Measurements from ENCODE around the gene CREB3L1.

Gene CREB3L1

DNA sequence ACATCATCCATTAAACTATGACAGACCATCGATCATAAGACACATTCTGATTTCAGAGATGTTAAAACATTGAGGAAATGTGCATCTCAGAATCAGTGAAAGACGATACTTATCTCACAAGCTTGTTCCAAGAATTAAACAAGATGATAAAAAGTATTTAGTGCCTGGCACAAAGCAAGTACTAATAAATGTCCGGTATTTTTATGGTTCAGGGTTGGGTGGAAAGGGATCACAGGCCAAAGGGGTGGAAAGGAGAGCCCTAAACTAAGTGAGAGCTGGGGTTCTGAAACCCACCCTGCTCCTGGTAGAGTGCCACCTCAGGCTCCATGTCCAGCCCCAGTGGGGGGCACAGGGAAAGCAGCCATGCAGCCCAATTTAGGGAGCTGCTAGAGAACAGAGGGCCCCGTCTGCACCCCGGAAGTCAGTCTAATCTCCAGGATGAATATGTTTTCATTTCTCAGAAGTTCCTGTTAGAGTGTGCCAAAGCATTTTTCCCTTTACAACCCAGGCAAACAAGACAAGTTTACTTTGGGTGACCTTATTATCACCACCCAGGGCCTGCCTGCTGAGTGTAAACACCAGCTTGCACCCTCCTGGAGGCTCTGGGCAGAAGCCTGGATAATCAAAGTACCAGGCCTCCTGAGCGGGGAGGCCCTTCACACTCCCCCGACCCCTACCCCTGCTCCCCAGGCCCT, 3.8 kb upstream of the CREB3L1 start:
- DNase-seq (ENCODE audit: low read depth in 2 of 2), result no peak

DNA sequence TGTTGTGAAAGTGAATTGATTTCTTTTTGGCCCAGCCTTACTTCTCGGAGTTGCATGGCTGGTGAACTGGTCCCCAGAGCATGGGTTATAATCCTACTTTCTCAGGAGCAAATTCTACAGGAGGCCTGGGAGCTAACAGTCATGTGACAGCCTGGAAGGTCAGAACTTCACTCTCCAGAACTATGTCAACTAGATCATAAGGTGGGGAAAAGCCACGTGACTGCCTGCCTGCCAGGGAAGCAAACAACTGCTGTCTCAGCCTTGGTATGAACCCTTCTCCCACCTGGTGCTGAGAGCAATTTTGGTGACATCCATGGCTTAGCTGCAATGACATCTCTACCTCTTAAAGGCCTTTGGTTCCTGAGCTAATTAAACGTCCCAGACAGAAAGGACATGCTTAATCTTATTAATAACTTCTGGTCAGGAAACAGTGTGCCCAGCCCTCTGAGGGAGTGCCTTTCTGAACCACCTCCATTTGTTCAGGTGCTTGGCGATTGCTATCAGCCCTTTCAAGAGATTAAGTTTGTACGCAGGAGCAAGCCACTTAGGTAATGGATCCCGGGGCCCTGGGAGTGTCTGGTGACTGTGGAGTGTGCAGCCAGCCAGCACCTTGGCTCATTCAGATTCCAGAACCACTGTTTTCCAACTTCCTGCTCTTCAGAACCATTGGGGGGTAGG, 1.4 kb upstream of the CREB3L1 start:
- DNase-seq (ENCODE audit: low read depth in 2 of 2), result no peak

DNA sequence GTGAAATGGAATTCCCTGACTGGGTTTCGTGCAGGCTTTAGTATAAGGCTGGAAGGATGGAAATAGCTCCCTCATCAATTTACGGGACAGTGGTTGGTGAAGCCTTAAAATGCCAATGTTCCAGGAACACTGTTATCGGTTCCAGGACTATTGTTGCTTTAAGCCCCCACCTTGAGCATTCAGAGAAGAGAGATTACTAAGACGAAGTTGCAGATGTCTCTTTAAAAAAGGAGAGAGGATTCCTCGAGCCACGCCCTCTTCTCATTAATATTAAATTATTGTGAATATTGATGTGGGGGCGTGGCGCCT, 195 bp upstream of the CREB3L1 start:
- no peak for DNase-seq (ENCODE audit: low read depth in 2 of 2)

DNA sequence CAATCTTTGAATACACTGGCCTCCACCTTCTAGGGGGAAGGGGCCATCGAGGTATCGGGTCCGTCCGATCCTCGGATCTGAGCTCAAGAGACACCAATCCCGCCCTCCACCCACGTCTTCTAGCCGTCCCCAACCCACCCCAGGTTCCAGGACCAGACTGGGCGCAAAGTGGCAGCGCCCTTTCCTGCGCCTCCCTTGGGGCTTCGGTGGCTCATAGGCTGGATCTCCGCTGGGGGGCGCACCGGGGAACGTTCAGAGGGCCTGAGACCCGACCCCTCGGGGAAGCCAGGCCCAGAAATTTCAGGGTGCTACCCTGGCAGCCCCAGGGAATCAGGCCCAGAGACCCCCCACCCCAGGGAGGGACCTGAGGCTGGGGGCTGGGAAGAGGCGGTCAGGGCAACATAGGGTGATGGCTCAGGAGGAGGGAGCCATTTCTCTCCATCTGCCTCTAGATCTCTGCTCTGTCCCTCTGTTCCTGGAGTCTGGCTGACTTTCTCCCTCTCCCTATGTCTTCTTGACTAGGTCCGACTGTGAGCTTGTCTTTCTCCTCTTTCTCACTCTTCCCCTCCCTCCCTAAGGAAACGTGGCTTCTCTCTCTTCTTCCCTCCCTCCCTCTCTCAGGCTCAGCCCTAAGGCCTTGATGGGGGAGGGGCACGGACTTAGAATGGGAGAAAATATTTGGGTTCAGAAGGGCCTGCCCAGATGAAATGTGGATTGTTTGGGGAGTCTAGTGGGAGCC, 1.1 kb downstream of the CREB3L1 start:
- peak in 1 of 2 donors; percentile 20 for DNase-seq (ENCODE audit: low read depth in 2 of 2)

DNA sequence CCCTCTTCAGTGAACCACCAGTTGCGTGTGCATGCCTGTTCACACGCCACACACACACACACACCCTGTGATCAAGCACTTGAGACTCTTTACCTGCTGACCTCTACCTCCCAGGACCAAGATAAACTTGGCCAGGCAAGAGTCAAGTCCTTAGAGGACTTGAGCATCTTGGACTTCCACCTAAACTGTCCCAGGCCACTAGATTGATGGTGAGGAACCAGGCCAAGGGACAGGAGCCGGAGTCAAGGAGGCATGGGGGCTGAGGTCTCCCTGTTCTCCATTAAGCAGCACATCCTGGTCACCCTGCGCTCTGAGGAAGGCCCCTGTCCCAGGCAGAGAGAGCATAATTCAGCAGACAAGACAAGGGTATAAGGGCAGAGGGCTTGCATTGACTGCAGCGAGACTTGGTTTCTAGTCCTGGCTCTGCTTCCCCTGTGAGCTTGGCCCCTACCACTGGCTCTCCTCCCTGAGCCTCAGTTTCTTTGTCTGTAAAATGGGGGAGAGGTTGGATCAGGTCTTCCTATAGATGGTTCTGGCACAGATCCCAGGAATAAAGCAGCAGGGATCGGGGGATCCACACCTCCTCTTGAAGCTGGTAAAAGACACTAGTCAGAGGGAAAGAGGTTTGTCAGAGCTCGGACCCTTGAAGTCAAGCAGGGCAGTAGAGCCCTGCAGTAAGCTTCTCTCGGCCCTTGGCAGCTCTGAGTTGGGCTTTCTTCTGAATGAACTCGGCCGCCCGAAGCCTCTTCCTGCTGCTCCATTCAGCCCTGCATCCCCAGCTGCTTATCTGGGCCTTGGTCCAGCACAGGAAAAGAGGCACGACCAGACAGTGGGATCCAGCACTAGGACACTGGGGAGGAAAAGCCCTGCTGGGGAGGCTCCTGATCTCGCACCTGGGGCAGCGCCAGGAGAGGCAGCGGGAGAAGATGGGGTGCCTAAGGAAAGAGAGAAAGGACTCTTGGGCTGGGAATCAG, 2.0 kb downstream of the CREB3L1 start:
- no peak for DNase-seq (ENCODE audit: low read depth in 2 of 2)

DNA sequence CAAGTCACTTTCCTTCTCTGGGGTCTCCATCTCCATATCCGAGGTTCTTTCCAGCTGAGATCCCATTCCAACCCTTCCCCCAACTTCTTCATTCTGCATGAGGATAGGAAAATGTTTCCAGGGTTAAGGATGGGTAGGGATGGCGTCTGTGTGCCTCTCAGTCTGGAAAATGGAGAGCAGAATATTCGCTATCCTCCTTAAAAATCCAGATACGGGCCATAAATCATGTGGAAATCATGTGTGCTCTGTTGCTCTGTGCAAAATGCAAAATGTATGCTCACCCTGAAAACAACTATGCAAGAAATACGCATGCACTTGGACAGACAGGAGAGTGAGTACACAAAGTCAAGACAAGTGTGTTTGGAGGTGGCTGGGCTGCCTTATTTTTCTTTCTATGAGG, 3.2 kb downstream of the CREB3L1 start:
- DNase-seq (ENCODE audit: low read depth in 2 of 2), result no peak

DNA sequence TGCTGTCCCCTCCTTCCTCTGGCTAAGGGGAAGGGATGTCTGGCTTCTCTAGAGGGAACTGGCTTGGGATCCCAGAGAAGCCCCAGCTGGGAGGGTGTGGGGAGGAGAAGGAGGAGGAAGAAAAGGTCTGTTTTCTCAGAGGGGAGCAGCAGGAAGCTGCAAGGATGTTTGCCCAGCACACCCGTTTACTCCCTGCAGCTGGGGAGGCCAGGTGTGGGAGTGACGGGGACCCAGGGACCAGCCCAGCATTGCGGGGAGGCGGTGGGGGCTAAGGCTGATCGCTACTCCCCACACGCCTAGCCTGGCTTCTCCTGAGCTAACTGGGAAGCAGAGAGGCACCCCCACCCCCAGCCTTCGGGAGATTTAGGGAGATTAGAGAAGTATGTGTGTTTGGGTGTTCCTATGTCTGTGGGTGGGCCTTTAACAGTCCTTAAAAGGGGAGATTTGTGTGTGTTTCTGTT, 3.9 kb downstream of the CREB3L1 start:
- no peak for DNase-seq (ENCODE audit: low read depth in 2 of 2)

DNA sequence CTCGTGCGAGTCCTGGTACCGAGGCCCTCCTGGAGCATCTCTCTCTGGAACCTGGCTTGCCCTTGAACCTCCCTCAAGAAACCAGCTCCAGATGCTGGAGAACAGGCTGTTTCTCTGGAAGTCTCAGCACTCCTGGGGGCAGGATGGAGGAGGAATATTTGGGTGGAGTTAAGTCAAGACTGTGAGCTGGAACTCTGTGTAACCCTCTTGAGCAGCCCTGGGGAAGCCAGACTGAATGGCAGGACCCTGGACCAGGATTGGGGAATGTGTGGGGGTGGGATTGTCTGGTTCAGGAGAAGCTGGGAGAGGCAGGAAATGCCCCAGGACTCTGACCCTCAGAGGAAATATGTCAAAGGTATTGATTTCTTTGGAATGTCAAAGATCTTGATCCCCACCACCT, 7.7 kb downstream of the CREB3L1 start:
- DNase-seq (ENCODE audit: low read depth in 2 of 2), result no peak

DNA sequence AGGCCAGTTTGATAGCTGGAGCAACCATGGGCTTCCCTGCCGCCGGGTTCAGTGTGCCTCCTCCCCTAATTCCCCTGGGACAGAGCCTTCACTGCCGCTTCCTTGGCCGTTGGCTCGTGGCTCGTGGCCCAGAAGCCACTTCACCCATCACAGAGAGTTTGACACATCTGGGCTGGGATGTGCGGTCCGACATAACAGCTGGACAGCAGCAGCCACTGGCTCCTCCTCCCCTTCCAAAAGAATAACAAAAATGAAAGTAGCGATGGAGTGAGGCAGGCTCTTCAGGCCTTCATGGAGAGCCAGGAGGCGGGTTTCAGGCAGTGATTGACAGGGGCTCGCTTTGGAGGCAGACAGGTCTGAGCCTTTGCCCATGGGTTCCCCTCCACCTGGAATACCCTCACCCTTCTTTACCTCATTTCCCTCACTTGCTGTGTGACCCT, 8.2 kb downstream of the CREB3L1 start:
- no peak for DNase-seq (ENCODE audit: low read depth in 2 of 2)

DNA sequence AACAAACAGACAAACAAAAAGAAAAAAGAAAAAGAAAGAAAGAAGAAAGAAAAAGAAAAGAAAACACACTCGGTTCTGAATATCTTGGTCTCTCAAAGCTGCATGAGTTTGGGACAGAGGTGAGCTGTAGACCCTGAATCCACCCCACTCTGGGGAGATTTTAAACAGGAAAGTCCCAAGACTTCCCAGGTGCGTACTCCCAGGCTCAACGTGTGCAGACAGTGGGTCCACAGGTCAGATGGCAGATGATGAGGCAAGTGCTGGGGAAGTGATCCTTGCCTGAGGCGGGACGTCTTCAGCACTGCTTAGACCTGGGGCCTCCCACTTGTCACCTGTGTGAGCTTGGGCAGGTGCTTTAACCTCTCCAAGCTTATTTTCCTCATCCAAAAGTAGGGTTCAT, 9.3 kb downstream of the CREB3L1 start:
- DNase-seq (ENCODE audit: low read depth in 2 of 2), result no peak

DNA sequence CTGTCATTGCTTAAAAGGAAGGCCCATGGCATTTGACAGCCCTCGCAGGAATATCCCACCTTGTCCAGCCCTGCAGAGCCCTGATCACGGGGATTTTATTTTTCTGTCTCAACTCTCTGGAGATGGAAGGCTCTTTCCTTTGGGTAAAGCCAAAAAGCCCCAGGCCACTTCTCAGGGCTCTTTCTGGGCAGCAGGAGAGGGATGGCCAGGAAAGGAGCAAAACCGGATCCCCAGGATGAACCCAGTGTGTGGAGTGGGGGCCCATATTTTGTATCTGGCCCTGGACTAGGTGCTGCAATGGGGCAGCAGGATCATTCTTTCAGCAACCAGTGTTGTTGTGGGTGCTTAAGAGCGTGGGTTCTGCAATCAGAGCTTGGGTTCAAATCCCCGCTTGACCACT, 11.0 kb downstream of the CREB3L1 start:
- no peak for DNase-seq (ENCODE audit: low read depth in 2 of 2)

DNA sequence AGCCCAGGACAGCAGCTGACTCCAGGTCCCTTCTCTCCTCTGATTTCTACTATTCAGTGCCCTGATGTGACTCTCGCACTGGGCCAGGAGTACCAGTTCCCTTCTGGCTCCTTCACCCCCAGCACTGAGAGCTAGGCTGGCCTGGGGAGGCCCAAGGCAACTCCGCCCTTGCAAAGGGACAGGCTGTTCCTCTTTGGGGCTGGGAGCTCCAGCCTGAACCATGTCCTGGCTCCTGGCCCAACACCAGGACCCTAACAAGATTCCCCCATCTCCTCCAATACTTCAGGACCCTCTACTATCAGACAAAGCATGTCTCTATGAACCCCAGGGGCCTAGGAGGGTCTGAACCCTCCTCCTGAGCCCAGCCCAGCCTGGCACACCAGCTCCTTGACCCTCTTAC, 12.5 kb downstream of the CREB3L1 start:
- DNase-seq (ENCODE audit: low read depth in 2 of 2), result no peak

DNA sequence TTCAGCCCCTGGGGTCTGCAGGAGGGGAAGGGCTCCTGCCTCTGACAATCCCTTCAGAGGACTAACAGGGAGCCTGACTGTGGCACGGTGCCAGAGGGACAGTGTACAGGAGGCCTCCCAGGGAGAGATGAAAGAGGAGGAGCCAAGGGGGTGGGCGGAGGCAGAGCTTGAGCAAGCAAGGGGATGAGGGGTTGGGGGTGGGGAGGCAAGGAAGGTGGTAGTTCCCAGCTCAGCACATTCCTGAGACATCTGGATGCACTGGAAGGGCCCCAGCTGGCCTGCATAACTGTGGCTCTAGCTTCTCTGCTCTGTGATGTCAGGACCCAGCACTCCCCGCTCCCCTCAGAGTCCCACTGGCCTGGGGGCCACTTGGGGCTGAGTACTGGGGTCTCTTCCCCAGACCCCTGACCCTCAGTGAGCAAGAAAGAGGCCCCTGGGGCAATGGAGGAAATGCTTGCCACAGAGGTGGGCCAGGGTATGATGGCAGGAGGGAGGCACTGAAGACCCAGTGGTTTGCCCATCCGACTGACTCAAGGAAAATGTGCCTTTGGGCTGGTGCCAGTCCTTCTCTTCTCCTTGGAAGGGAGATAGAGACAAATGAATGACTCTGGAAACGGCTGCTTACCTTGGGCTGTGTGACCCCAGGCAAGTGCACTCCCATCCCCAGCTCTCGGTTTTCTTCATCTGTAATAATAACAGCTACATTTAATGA, 13.3 kb downstream of the CREB3L1 start:
- DNase-seq (ENCODE audit: low read depth in 2 of 2), result no peak

DNA sequence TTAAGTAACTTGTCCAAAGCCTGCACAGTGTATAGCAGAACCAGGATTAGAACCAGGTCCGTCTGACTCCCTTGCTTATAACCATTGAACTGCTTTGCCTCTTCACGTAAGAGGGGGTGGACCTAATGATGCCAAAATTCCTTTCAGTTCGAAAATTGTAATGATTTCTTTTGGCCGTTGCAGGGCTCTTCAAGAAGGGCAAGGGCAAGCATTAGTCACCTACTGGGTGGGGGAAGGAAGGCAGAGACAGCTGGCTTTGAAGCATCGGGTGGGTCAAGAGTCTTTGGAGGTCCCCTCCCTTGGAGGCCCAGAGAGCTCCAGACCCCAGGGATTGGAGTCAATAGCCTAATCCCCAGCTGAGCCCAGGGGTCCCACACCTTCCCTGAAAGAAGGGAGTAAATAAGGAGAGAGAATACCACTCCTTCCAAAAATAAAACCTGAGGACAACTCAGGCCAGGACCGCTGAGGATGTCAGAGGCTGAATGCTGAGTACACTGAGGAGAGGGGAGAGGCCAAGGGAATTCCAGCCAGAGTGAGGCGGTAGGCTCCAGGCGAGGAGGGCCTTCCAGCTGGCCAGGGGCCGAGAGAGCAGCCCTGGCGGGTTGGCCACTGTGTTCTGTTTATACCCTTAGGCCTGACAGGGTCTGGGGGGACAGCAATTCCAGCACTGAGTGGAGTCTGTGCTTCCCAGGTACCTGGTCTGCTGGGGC, 14.1 kb downstream of the CREB3L1 start:
- no peak for DNase-seq (ENCODE audit: low read depth in 2 of 2)

DNA sequence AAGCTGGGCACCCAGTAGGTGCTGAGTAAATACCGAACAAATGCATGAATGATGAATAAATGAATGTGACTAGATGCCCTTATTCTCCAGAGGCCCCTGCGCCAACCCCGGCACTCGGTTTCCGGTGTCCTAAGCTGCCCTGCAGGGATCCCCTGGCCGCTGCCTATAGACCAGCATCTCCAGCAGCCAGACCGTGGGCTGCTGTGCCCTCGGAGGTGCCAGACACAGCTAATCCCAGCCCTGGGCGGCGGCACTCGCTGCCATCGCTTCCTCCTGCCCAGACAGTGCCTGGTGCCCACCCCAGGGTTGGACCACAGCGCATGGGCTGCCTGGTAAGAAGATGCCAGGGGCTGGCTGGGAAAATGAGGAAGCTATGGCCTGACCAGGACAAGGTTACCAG, 15.6 kb downstream of the CREB3L1 start:
- no peak for DNase-seq (ENCODE audit: low read depth in 2 of 2)

DNA sequence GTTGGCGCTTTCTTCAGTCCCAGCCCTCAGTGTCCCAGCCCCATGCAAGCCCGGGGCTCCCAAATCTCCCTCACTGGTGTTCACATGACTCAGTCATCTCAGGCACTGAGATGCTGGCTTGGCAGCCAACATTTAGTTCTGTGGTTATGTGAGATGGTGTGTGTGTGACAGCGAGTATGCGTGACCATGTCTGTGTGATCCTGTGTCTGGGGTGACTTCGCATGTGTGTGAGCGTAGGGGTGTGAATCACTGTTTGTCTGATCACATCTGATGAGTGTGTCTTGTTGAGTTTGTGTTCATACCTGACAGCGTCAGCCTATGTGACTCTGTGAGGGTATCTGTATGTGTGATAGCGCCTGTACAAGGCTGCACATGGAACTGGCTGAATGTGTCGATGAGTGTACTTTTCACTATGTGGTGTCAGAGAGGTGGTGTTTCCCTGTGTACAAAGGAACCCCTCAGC, 16.2 kb downstream of the CREB3L1 start:
- DNase-seq (ENCODE audit: low read depth in 2 of 2), result no peak

DNA sequence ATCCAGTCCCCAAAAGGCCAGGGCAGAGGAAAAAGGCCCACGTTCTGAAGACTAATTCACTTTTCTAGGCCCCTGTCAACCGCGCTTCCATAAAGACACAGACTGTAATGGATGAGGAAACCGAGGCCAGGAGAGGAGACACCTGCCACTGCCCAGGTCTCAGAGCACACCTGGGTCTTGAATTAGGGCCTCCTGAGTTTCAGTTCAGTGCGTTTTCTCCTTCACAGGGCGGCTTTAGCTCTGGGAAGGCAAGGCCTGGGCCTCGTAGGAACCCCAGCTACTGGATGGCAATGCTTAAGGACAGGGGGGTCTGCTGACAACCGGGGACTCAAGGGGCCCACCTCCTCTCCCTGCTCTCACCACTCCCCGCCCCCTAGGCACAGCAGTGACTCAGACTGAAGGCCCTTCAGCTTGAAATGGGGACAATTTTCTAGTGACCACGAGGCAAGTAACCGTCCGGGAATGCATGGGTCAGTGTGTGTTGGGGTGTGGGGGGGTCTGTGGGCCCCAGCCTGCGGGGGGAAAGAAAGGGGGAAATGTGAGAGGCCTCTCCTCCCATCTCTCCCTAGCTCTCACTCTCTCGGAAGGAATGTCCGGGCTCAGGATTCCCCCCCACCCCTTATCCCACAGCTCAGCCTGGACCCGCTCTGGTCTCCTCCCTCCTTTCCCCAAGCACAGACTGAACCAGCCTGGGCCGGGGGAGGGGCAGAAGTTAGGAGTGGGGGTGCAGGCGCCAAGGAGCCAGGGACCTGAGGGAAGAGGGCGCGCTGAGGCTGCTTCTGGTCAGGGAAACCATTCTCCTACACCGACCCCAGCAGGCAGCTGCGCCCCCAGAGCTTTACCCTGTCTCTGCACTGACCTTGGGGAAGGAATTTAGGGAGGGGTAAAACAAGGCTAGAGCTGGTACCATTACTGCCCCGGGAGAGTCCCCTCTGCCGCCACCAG, 17.2 kb downstream of the CREB3L1 start:
- no peak for DNase-seq (ENCODE audit: low read depth in 2 of 2)

DNA sequence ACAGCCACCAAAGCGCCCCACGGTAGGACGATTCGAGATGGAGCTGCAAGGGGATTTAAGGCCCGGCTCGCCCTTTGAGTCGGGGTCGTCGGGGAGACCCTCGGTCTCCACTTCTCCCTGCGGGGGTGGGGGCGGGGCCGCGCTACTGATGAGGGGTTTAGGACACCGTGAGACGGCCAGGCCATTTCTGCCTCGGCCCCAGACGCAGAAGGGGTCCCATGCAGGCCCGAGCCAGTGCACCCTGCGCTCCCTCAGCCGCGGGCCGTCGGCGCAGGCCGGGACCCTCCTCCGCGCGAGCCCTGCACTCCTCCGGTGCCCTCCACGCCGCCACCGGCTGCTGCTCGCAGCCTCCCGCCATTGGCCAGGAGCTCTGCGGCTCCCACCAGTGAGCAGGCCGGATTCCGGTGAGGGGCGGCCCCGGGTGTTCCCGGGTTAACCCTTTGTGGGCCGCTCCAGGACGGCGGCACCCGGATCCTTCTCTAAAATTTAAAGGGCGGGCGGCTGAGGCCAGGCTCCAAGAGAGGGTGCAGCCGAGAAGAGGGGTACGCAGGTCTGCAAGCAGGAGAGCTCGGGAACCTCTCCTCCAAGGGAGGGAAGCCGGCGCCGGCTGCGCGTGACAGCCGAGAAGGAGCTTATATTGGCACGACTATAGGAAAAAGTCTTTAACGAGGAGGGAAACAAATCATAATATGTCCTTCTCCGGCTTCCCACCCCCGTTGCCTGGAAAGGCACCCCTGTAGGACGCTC, 18.0 kb downstream of the CREB3L1 start:
- DNase-seq (ENCODE audit: low read depth in 2 of 2), result peak; percentile 41 to 53

Measured in stimulated activated CD4-positive, alpha-beta T cell treated with anti-CD3 and anti-CD28 coated beads, Interleukin-1b, Interleukin-23, amount 100 ng/mL, for 1 hour (primary cell).